CD4-positive, alpha-beta T cell treated with Interferon gamma for 1 hour (primary cell): Measurements from ENCODE around the gene PDE8B.
"Not testable (repeated sequence)": the region's sequence is repeated elsewhere in the genome, so short reads cannot be mapped to it uniquely, and the experiment has no call there.

ENCODE experiments used
- DNase-seq: peaks from one replicate; pipeline ENCODE4 v3.0.0-alpha.2; 2020

PDE8B gene

GRCh38 chr5:77367741-77368140 lies 157.3 kb downstream of the PDE8B start:
- no peak for DNase-seq

DNA sequence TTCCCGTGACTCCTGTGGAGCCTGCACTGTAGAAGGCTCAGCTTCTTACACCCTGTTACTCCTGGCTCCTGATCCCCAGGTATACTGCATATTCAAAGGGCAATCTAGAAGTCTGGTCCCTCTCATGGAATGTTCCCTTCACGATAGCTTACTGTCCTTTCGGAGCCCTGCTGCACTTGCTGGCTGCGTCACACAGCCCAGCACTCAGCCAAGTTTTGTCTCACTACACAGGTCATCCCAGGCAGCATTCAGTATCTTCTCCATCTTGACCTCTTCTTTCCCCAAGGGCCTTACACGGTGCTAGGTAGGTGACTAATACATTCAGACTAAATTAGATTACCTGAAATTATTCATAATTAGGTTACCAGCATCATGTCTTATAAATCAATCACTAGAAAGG lies 157.9 kb downstream of the PDE8B start:
- no peak for DNase-seq

GRCh38 chr5:77369566-77369965 lies 159.1 kb downstream of the PDE8B start:
- DNase-seq: no peak

- no peak for DNase-seq
Observed at GRCh38 chr5:77374686-77375085, 164.2 kb downstream of the PDE8B start.

DNA sequence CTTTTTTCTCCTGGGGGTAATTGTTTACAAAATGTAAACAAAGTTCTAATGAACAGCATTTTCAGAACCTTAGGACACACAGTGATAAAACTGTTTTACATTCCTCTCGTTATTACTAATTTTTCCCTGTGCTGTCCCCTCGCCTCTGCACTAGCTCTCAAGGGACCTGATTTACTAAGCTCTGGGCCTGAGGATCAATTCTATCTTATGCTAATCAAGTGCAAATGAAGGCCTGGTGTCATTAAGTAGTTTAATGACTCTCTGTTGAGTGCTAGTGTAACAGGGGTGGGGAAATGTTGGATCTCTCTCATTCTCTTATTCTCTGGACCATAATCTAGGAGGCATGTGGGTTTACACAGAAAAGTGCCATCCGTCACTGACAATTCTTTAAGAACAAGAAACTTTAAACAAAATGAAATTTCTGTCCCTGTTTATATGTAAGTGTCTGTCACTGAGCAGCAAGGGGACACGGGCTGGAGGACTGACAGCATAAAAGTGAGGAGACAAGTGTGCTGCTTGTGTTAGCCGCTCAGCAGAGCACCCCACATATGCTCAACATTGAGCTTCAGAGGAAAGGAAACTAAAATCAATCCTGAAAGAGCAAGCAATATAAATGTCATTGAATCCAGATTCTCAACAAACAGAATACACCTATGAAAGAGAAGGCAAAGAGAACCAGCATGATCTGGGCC lies 166.3 kb downstream of the PDE8B start:
- DNase-seq: no peak

DNA sequence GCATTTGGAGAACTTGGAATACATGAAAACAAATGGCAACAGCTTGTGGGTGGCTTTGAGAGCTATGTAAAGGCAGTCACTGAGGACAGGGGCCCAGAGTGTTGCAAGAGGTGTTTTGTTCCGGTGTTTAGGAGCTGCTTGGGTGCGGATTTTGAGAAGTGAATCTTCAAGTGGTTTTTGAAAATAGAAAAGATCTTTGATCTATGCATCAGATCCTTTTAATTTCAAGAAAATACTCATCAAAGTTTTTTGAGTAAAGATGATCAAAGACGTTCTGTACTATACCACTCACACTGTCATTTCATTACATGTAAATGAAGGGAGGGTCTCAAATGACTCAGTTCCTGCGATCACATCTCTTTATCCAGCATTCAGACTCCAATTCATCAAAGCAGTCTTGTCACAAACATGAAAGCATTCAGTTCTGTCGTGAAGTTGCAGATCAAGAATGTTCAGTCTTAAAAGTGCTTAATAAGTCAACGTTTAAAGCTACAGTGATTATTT lies 169.1 kb downstream of the PDE8B start:
- DNase-seq: no peak

DNA sequence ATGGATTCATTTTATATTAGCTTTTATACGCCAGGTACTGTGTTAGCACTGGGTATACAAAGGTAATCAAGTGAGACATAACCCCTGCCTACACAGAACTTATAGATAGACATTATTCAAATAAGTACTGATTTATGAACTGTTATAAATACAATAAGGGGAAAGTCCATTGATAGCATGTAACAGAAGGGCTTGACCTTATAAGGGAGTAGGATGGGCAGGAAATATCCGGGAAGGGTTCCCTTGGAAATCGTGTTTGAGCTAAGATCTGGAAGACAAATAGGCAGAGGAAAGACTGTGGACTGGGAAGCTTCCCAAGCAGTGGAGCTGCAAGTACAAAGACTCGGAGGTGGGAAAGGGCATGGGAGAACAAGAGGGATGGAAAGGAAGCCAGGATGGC lies 170.2 kb downstream of the PDE8B start:
- DNase-seq: no peak

GRCh38 chr5:77383336-77383735 lies 172.9 kb downstream of the PDE8B start:
- DNase-seq: not testable (repeated sequence)

- not testable (repeated sequence) for DNase-seq
Observed at GRCh38 chr5:77386340-77386739, 175.9 kb downstream of the PDE8B start.

GRCh38 chr5:77389746-77390145 lies 179.3 kb downstream of the PDE8B start:
- DNase-seq: no peak

GRCh38 chr5:77390221-77390620 lies 179.7 kb downstream of the PDE8B start:
- no peak for DNase-seq

DNA sequence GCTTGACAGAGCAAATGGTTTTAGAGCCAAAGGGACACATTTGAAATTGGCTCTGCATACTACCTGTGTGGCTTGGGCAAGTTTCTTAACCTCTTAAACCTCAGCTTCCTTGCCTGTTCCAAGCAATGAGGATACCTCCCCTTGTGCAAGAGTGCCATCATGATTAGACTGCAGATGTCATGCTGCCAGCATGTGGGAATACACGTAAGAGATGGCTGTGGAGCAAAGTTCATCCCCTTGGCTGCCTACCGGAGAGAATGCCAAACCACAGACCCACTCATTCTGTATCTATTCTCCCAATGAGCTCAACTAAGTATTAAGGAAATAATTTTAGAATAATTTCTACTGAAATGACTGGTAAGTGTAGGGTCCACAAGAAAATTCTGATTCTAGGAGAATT lies 180.3 kb downstream of the PDE8B start:
- DNase-seq: no peak

- DNase-seq: no peak
Observed at GRCh38 chr5:77391240-77391765, 180.8 kb downstream of the PDE8B start.

- no peak for DNase-seq
Observed at GRCh38 chr5:77394064-77394715, 183.7 kb downstream of the PDE8B start.

- no peak for DNase-seq
Observed at GRCh38 chr5:77396017-77396416, 185.5 kb downstream of the PDE8B start.

DNA sequence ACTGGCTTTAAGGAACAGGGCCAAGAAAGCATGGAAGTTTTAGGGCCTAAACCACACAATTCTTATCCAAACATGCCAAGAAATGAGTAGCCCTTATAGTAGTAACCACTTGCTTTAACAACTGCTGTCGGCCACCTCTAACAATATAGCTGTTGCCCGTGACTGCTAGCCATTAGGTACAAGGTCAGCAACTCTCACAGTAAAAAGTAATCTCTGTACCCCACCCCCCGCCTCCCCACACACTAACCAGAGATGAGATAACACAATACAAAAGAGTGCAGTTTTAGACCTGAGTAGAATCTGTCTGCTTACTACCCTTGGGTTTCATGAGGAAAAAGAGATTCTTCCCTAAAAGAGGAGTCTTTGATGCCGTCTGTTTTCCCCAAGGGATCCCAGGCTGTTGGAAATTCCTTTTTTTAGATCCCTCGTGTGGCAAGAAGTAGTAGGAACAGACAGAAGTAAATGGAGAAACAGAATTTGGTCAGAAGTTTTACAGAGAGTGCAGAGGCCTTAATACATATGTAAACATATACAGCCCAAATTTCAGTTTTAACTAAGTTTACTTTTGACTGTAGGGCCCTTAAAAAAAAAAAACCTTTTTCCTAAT lies 187.3 kb downstream of the PDE8B start:
- no peak for DNase-seq

DNA sequence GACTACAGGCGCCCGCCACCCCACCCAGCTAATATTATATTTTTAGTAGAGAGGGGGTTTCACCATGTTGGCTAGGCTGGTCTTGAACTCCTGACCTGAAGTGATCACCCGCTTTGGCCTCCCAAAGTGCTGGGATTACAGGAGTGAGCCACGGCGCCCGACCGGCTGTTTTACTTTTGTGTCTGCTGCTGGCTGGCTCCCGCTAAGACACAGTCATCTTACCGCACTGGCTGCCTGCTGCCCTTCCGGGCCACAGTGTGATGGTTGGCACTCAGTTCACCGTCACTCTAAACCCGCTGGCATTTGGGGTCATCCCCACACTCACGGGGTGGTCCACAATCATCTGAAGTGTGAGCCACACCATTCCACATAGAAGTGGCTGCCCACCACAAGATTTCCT lies 188.0 kb downstream of the PDE8B start:
- DNase-seq: no peak

DNA sequence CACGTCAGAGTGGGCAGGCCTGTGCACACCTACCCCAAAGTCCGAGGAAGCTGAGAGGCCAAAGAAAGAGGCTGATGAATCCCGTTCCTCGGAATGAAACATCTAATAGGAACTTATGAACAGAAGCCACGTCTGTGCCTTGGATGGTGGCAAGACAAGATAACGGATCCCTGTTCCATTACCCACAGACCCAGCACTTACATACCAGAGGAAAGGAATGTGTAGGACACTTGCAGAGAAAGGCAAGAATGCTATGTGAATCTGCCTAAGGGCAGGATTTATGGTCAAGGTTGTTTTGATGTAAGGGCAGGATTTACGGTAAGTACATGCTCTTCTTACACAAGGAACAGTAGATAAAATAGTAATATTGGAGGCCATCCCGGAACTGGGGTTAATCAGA lies 188.4 kb downstream of the PDE8B start:
- DNase-seq: no peak

GRCh38 chr5:77400645-77401044 lies 190.2 kb downstream of the PDE8B start:
- no peak for DNase-seq

- DNase-seq: no peak
Observed at GRCh38 chr5:77402796-77403195, 192.3 kb downstream of the PDE8B start.

DNA sequence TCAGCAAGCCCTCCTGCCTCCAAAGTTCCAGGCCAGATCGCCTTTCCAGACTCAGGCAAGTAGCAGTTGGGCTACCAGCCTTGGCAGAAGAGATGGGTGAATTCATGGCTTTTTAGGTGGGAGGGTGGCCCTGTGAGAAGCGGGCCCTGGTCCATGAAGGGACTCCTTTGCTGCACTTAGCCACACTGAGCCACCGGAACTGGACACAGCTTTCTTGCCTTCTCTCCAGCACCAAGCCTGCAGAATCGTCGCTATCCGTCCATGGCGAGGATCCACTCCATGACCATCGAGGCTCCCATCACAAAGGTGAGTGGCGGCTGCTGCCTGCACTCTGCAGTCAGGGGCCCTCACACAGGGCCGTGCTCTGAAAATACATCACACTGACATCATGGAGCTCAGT lies 196.7 kb downstream of the PDE8B start:
- no peak for DNase-seq

GRCh38 chr5:77409870-77410621 lies 199.6 kb downstream of the PDE8B start:
- no peak for DNase-seq

GRCh38 chr5:77413049-77413448 lies 202.6 kb downstream of the PDE8B start:
- DNase-seq: no peak
